Fibroblast of skin of back (primary cell): Measurements from ENCODE around the gene SF1.

ENCODE experiments used
- DNase-seq: peaks from one replicate; pipeline ENCODE4 v3.0.0-alpha.2; 2013

SF1 gene

DNA sequence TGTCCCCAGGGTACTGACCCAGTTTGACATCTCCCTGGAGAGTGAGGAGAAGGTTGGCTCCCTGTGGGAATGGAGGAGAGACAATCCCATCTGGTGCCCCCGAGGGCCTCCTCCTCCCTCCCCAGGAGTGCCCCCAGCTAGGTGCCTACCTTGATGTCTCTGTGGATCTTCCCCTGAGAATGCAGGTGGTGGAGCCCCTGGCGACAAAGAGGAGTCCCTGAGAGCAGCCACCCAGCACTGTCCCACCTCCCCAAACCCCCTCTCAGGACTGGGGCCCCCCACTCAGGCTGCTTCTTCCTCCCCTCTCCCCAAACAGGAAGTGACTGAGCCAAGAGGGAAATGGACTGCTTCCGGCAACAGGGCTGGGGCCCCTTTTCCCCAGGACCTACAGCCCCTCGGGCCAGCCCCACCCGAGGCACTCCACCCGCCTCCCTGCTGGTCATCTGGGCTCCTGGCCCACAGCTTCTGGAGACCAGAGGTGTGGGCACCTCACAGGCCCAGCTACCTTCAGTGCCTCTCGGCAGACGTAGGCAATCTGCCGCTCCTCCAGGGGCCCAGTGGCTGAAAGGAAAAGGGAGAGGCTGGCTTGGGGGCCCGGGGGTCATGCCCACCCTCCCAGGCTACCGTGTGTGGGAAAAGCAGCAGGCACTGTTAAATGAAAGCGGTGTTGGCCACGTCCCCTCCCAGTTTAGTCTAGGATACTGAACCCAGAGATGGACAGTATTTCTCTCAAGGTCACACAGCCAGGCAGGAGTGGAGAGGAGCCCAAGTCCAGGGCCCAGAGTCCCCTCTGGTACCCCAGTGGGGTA is 23.4 kb upstream of the SF1 start:
- no peak for DNase-seq

DNA sequence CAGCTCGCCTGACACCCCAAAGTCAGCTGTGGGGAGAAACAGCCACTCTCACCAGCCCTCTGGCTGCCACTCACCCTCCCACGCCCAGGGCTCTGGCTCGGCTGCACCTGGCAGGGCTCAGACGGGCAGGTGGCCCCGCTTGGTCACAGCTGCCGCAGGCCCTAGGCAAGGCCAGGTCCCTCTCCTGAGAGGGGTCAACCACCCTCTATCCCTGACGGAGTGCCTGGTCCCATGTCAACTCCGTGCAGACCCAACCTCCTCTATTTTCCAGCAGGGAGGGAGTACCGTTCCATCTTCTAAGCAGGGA is 22.8 kb upstream of the SF1 start:
- no peak for DNase-seq

DNA sequence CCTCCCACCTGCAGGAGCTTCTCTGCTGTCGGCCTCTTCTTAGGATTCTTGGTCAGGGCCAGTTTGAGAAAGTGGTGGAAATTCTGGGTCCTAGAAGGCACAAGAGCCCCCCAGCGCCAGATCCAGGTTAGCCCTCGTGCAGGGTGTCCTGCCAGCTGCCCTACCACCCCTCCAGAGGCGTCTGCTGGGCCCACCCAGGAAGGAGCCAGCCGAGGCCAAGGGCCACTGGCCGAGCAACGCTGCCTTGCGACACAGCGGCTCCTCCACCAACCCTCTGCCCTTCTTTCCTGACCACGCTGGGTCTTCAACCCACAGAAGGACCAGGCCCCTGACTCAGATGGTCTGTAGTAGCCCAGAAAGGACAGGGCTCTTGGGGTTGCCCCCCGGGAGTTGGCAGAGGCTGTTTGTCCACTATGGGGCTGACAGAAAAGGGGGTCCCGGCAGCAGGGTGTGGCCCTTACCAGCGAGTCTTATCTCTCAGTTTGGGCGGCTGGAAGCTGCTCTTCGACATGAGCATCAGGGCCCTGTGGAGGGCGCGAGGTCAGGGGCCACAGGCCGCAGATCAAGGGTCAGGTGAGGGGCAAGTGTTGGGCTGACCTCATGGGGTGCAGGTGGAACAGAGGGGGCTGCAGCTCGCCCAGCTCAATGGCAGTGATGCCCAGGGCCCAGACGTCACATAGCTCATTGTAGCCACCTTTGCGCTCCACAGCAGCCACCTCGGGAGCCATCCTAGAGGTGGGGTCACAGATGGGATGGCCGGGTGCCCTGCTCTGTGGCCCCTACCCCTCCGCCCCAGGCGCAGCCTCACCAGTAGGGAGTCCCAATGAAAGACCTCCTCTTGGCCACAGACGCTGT is 22.2 kb upstream of the SF1 start:
- DNase-seq = no peak

DNA sequence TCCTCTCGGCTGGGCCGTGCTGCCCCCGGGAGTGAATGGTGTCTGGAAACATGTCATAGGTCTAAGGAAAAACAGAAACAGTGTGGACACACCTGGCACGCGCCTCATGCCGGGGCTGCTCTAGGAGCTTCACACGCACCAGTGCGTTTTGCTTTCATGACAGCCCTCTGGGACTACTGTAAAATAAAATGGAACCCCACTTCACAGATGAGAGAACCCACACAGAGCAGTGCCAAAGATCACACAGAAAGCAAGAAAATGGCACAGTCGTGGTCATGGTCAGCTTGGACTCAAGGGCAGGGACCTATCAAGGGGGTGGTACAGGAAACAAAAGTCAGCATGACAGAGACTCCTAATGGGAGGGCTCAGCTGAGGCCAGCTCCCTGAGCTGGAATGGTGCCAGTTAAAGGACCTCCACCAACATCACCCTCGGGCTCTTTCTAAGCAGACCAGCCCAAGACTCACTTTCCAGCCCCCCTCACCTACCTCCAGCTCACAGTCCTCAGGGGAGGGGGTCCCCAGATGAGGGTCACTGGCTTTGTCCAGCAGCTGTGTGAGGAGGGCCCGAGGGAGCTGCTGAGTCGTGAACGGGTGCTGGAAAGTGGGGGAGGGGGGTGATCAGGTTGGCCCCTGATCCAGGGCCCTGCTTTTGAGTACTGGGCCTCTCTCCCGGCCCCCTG is 21.4 kb upstream of the SF1 start:
- no peak for DNase-seq

DNA sequence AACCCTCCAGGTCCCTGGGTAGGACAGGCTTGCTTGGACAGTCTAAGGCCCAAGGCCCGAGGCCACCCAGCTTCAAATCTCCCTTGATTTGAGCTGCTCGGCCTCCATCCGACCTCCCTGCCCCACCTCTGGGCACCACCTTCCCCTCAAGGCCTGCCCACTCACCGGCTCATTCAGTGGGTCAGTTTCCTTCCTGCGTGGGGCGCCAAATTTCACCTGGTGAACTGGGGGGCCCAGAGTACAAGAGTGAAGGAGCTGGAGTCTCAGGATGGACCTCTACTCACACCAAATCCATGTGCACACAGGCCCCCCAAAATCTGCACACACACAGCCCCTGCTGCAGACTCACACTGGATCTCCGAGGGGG is 20.9 kb upstream of the SF1 start:
- DNase-seq = no peak

DNA sequence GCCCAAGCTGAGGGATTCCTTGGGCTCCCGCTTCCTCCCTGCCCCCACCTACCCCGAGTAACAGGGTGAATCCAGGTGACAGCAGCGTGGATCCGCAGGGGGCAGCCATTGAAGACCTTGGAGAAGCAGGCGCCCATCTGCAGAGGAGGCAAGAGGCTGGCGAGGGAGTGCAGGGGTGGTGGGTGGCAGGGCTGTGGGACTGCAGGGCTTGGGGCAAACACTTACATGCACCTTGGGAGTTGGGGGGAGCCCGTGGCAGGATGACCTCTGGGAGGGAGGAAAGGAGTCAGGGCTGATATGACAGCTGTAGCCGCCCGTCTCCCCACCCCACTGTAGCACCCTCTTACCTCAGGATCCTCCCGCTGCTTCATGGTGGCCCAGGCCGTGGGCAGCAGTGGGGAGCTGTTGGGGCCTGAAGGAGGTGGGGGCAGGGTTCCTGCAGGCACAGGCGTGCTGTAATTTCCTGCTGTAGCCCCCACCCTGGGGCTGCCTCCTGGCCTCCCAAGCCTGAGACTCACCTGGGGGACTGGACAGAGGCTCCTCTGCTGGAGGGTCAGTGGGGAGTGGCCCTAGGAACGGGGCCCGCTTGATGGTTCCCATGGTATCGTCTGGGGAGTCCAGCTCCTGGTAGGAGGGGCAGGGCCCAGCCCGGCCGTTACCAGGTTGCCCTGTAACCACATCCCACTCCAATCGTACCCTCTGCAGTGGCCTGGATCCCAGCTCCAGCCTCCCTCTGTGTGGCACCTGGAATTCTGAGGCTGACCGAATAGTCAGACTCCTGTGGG is 18.6 kb upstream of the SF1 start:
- no peak for DNase-seq

DNA sequence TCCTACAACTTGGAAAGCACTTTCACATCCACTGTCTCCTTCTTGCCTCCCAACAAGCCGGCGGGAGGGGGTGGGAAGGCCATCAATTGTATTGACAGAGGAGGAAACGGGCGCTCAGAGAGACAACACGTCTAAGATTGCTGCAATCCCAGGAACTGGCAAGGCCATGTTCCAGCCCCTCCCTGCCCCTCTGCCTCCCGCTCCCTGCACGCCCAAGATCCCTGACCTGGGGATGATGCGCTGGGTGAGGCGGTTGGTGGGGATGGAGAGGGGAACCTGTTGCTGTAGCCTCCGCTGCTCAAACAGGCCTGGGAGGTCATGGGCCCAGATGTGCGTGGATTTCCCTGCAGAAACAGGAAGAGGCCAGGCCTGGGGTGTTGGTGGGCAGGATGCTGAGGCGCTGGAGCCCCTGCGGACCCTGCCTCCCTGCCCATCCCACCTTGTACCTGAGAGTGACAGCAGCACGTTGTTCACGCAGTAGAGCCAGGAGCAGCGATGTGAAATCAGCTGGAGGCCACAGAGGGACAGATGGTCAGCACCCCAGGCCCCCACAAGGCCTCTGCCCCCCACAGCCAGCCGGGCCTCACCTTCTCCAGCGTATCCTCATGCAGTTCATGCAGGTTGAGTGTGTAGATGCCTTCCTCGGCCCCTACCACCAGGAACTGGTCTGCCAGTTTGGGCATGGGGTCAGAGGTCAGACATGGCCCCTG is 17.9 kb upstream of the SF1 start:
- DNase-seq = no peak

DNA sequence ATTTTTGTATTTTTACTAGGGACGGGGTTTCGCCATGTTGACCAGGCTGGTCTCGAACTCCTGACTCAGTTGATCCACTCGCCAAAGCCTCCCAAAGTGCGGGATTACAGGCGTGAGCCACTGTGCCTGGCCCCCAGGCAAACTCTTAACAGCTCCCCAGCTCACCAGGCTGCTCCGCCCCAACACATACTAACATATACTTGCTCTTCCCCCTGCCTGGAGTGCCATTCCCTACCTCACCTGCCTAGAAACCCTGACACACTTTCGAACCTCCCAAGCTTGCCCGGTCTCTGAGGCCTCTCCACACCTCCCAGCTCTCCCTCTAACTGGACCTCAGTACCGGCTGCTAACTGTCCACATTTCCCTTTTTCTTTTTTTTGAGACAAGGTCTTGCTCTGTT is 16.2 kb upstream of the SF1 start:
- DNase-seq = no peak

DNA sequence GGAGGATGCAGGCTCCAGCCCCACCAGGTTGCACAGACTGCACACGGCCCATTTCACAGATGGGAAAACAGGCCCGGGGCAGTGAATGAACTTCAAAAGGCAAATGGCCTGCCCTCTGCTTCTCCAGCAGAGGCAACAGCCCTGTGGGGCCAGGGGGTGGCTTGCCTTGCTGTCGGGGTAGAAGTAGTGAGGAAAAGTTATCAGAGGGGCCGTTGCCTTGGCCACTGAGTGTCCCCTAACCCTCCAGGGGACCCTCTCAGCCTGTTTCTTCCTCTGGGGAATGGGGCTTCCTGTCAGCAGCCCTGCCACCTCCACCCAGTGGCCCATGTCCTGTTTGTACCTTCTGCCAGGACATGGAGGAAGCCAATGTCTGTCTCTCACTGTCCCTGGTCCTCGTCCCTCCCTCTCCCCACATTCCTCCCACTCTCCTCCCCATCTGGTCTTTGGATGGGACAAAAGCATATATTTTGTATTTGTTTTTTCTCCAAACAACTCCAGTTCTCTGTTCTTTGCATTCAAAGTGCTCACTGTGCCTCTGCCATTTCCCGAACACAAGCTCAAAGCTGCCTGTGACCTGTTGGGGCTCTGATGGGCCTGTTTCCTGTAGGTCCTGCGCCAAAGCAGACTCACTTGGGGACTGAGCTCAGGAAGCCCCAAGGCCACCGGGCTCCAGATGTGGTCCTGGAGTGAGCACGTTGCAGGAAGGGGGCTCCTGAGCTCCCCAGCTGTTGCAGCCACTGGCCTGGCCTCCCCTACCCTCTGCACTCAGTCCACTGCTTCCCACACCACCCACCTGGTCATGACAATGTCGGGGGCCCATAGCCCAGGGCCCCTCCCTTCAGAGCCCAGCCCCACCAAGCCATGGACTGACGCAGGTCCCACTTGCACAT is 15.2 kb upstream of the SF1 start:
- DNase-seq = no peak

DNA sequence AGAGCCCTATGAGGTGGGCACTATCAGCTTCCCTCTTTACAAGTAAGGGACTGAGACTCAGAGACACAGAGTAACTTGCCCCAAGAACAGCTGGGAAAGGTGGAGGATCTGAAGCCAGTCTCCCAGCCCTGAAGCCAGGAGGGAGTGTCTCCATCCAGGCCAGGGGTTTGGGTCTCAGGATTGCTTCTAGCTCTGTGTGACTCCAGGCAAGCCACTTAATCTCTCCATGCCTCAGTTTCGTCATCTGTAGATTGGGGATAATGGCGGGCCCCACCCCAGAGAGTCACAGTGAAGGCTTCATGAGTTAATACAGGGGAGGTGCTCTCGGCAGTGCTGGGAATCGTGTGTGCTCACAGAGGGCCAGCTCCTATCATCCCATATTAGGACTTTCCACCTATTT is 14.1 kb upstream of the SF1 start:
- no peak for DNase-seq

DNA sequence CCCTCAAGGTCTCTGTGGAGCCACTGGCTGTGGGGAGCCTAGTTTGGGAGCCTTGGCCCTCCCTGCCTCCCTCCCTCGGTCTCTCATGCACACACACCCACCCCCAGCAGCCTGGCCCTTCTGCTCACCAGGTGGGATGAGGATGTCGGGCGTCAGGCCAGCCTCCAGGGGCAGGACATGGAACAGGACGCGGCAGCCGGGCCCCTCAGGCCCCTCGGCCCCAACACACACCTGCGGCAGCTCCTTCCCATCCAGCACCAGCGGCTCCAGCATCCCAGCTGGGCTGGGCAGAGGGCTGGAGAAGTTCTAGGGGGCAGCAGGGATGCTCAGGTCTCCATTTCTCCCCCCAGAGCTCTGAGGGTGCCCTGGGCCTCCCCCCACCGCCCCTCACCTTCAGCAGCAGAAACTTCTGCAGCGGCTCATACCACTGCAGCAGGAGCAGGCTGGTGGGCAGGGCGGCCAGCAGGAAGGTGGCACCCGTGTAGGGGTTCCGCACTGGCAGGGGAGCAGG is 13.5 kb upstream of the SF1 start:
- DNase-seq = no peak

DNA sequence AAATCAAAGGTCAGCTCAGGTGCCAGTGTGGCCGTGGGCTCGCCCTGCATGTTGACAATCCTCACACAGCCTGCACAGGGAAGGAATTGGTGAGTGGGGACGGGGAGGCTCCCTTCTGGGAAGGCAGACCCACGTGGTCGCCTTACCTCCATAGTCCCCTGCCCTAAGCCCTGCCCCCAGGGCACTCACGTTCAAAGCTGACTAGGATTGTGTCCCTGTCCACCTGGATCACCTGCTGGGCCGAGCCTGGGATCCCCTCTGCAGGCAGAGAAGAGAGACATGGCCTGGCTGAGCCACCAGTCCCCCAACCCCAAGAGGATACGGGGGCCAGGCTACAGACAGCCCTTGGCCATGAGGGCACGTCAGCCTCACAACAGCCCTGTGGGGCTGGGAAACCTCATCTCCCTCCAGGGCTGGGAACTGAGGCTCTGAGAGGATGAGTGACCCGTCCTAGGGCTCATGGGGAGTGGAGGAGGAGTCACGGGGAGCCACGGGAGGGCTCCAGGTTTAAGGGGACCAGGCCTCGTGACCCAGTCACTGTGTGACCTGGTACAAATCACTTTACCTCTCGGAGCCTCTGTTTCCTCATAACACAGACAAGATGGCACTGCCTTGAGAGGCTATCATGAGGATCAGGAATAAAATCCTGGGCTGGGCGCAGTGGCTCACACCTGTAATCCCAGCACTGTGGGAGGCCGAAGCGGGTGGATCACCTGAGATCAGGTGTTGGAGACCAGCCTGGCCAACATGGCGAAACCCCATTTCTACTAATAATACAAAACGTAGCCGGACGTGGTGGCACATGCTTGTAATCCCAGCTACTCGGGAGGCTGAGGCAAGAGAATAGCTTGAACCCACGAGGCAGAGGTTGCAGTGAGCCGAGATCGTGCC is 12.1 kb upstream of the SF1 start:
- DNase-seq = no peak

DNA sequence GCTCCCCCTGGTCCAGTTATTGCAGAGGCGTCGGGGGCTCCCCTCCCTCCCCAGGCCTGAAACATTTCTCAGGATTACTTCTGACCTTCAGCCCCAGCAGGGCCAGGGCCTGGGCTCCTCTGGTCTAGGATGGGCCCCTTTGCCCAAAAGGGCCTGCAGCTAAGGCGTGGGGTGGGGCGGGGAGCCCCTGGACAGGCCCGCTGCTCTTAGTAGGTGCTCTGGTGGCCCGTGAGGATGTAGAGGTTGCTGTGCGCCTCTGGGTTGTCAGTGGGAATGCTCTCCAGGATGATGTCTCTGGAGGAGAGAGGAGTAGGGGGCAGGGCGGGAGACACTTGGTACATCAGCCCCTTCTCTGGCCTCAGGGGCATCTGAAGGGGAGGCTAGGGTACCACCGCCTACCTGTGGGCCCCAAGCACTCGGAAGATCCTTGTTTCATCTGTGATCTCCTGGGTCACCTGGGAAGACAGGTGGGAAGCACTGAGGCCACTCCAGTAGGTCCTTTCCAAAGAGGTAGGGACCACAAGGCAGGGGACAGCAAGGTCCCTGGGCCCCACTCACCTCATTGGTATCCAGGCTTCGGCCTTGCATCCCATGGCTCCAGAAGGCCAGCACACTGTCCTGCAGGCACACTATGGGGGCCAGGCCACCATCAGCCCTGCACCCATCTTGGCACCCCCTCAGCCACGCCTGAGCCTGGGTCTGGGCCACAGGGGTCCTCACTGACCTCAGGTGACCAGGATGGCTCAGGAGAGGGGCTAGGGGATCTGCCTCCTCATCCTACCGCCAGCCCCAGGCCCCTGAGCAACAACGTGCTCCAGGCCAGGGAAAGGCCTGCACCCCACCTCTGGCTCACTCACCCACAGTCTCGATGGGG is 11.2 kb upstream of the SF1 start:
- DNase-seq = no peak

DNA sequence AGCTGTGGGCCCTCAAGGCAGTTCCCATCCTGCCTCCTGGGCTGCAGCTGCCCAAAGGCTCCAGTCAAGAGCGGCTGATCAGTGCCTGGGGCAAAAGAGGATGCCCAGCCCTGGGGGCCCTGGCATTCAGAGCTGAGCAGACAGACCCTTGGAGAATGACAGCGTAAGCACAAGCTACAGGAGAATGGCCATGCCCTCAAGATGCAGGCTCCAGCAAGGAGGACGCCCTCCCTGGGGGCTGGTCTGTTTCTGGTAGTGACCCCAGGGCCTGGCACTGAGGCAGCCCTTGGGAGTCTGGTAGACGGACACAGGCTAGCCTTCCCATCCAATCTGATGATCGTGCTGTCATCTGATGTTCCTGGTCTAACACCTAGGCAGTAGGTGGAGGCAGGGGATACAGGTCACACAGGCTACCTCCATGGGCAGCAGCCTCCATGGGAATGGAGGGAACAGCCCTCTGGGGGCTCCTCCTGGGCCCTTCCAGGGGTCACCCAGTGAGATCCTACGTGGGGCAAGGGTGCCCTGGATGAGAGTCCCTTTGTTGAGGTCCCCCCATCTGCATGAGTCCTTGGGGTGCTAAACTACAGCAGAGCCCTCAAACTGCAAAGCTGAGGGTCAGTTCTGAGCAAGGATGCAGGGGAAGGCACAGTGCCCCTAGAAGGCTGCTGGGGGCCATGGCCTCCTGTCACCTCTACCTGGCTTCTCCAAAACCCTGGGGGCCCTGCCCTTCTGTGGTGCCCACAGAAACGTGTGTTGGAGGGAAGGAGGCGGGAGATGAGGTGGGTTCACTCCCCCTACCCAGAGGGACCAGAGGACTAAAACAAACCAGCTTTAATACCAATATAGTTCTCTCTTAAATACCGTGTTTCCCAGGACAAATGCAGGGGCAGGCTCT is 10.2 kb upstream of the SF1 start:
- DNase-seq = no peak

DNA sequence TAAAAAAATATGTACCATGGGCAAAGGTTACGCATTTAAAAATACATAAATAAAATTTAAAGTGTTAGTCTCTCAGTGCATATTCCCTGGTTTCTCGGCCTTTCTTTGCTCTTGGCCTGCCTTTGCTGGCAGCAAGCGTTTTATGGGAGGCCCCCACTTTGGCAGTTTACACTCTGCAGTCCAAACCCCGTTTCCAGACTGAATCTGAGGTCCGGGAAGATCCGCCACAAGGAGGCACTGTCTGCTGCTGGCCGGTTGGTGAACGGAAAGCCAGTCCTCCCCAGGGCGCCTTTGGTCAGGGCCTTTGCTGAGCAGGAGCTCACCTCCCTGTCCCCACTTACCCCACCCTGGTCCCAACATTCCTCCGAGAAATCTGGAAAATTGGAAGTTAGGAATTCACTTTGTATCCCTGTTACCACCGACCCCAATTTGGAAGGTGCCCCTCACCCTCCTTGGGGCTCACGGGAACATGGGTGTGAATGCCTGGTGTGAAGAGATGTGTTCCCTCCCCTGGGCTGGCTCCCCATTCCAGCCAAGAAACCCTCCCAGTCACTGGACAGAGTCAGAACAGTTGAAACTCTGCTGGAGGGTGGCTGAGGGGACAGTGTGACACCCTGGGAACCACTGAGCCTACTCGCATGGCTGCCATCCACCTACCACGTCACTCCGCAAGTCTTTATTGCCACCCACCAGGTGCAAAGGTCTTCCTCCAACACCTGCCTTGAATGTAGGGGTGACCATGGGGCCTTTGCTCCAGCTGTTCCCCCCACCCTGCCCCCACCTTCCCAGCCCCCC is 9.4 kb upstream of the SF1 start:
- peak; percentile 36 for DNase-seq

DNA sequence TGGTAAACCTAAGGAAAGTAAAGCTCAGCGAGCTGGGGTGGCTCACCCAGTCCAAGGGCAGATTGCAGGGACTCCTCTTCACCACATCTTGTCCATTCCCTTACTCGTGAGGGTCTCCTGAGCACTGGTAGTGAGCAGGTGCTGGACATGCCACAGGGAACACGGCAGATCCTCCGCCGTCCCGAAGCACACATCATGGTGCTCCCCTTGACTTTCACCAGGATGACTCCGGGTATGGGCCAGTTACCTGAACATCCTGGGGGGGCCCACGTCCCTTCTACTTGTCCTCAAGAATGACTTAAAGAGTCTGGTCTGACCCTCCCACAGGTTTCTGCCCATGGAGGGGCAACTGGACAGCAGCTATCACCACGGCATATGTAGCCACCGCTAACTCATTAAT is 8.0 kb upstream of the SF1 start:
- no peak for DNase-seq
